HEK293 (cell line): ENCODE data around the gene LTB4R.

ENCODE experiments used
- GLIS1 ChIP-seq: fragments of 450-650 bp; formaldehyde crosslinking; IDR thresholded peaks from 2 replicates; pipeline ENCODE4 v1.5.1; 2016; ENCODE audit warnings: missing biosample characterization, missing genetic modification characterization
- GLIS2 ChIP-seq: fragments of 450-650 bp; formaldehyde crosslinking; IDR thresholded peaks from 2 replicates; pipeline ENCODE4 v1.5.1; 2016; ENCODE audit warnings: missing biosample characterization, missing genetic modification characterization
- KLF1 ChIP-seq: fragments of 450-650 bp; formaldehyde crosslinking; IDR thresholded peaks from 2 replicates; pipeline ENCODE4 v1.5.1; 2016; ENCODE audit warnings: missing biosample characterization, missing genetic modification characterization
- KLF16 ChIP-seq: fragments of 450-650 bp; formaldehyde crosslinking; IDR thresholded peaks from 2 replicates; pipeline ENCODE4 v1.5.1; 2017; ENCODE audit warnings: missing biosample characterization, missing genetic modification characterization
- KLF17 ChIP-seq: fragments of 450-650 bp; formaldehyde crosslinking; IDR thresholded peaks from 2 replicates; pipeline ENCODE4 v1.5.1; 2016; ENCODE audit warnings: missing biosample characterization, missing genetic modification characterization
- KLF8 ChIP-seq: fragments of 450-650 bp; formaldehyde crosslinking; IDR thresholded peaks from 2 replicates; pipeline ENCODE4 v1.5.1; 2016; ENCODE audit warnings: missing biosample characterization, missing genetic modification characterization
- REST ChIP-seq: fragments of 450-650 bp; formaldehyde crosslinking; IDR thresholded peaks from 2 replicates; pipeline ENCODE4 v1.5.1; 2016; ENCODE audit warnings: missing biosample characterization, missing genetic modification characterization
- SCRT2 ChIP-seq: fragments of 450-650 bp; formaldehyde crosslinking; IDR thresholded peaks from 2 replicates; pipeline ENCODE4 v1.5.1; 2016; ENCODE audit warnings: missing biosample characterization, missing genetic modification characterization
- ZBTB20 ChIP-seq: fragments of 450-650 bp; formaldehyde crosslinking; IDR thresholded peaks from 2 replicates; pipeline ENCODE4 v1.5.1; 2016; ENCODE audit warnings: missing biosample characterization, missing genetic modification characterization
- ZFP69B ChIP-seq: fragments of 450-650 bp; formaldehyde crosslinking; IDR thresholded peaks from 2 replicates; pipeline ENCODE4 v1.5.1; 2016; ENCODE audit warnings: missing biosample characterization, missing genetic modification characterization
- ZIC2 ChIP-seq: fragments of 450-650 bp; formaldehyde crosslinking; IDR thresholded peaks from 2 replicates; pipeline ENCODE4 v1.5.1; 2016; ENCODE audit warnings: missing biosample characterization, missing genetic modification characterization
- ZNF18 ChIP-seq: fragments of 450-650 bp; formaldehyde crosslinking; IDR thresholded peaks from 2 replicates; pipeline ENCODE4 v1.5.1; 2016; ENCODE audit warnings: missing biosample characterization, missing genetic modification characterization
- ZNF24 ChIP-seq: fragments of 450-650 bp; formaldehyde crosslinking; IDR thresholded peaks from 2 replicates; pipeline ENCODE4 v1.5.1; 2016; ENCODE audit warnings: missing biosample characterization, missing genetic modification characterization
- ZNF335 ChIP-seq: fragments of 450-650 bp; formaldehyde crosslinking; conservative IDR thresholded peaks from 2 replicates; pipeline ENCODE4 v1.5.1; 2016; ENCODE audit warnings: missing biosample characterization, missing genetic modification characterization
- ZNF501 ChIP-seq: fragments of 450-650 bp; formaldehyde crosslinking; IDR thresholded peaks from 2 replicates; pipeline ENCODE4 v1.5.1; 2016; ENCODE audit warnings: missing biosample characterization, missing genetic modification characterization
- ZNF518A ChIP-seq: fragments of 450-650 bp; formaldehyde crosslinking; conservative IDR thresholded peaks from 2 replicates; pipeline ENCODE4 v1.5.1; 2016; ENCODE audit warnings: low read depth, missing biosample characterization, missing genetic modification characterization
- ZNF521 ChIP-seq: fragments of 450-650 bp; formaldehyde crosslinking; IDR thresholded peaks from 2 replicates; pipeline ENCODE4 v1.5.1; 2017; ENCODE audit warnings: missing biosample characterization, mild to moderate bottlenecking, missing genetic modification characterization
- ZNF561 ChIP-seq: fragments of 450-650 bp; IDR thresholded peaks from 2 replicates; pipeline ENCODE4 v1.5.1; 2018; ENCODE audit warnings: missing biosample characterization, missing genetic modification characterization, borderline replicate concordance
- ZNF664 ChIP-seq: fragments of 450-650 bp; formaldehyde crosslinking; IDR thresholded peaks from 2 replicates; pipeline ENCODE4 v1.5.1; 2016; ENCODE audit warnings: missing biosample characterization, missing genetic modification characterization
- ZNF837 ChIP-seq: fragments of 450-650 bp; formaldehyde crosslinking; IDR thresholded peaks from 2 replicates; pipeline ENCODE4 v1.5.1; 2016; ENCODE audit warnings: missing biosample characterization, missing genetic modification characterization
- TF ChIP-seq, protein P1 (sequence below): fragments of 450-650 bp; formaldehyde crosslinking; IDR thresholded peaks from 2 replicates; pipeline ENCODE4 v1.5.1; 2017; ENCODE audit warnings: missing biosample characterization, missing genetic modification characterization
- TF ChIP-seq, protein P2 (sequence below): fragments of 450-650 bp; formaldehyde crosslinking; IDR thresholded peaks from 2 replicates; pipeline ENCODE4 v1.5.1; 2016; ENCODE audit warnings: missing biosample characterization, missing genetic modification characterization

The LTB4R gene

GRCh38 chr14:24366721-24367513, 55.6 kb downstream of the LTB4R start (continued):
- 0 out of 2 replicates have a peak, but pooled peaks have one; percentile 24 for TF ChIP-seq ZNF664
- TF ChIP-seq ZNF24 (tag by site-specific recombination): 0 out of 2 replicates have a peak, but pooled peaks have one; percentile 37
- 0 out of 2 replicates have a peak, but pooled peaks have one; percentile 8 for TF ChIP-seq REST (tag by site-specific recombination)
- no peak for TF ChIP-seq ZNF521
- TF ChIP-seq KLF16 (tag by site-specific recombination): peak; percentile 66
- peak; percentile 95 for TF ChIP-seq KLF8 (tag by site-specific recombination)
- TF ChIP-seq ZNF501 (tag by site-specific recombination): peak; percentile 30; the same call in 1 of the 2 replicates
- TF ChIP-seq ZBTB20 (tag by site-specific recombination): peak; percentile 48; the same call in 1 of the 2 replicates
- TF ChIP-seq ZNF518A (tag by site-specific recombination): peak; percentile 19
- TF ChIP-seq, protein P1, sequence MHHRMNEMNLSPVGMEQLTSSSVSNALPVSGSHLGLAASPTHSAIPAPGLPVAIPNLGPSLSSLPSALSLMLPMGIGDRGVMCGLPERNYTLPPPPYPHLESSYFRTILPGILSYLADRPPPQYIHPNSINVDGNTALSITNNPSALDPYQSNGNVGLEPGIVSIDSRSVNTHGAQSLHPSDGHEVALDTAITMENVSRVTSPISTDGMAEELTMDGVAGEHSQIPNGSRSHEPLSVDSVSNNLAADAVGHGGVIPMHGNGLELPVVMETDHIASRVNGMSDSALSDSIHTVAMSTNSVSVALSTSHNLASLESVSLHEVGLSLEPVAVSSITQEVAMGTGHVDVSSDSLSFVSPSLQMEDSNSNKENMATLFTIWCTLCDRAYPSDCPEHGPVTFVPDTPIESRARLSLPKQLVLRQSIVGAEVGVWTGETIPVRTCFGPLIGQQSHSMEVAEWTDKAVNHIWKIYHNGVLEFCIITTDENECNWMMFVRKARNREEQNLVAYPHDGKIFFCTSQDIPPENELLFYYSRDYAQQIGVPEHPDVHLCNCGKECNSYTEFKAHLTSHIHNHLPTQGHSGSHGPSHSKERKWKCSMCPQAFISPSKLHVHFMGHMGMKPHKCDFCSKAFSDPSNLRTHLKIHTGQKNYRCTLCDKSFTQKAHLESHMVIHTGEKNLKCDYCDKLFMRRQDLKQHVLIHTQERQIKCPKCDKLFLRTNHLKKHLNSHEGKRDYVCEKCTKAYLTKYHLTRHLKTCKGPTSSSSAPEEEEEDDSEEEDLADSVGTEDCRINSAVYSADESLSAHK: peak; percentile 68; the same call in 1 of the 2 replicates
- peak; percentile 92 for TF ChIP-seq KLF1 (tag by site-specific recombination)
- TF ChIP-seq ZNF18: no peak
- peak; percentile 88 for TF ChIP-seq ZNF561
- TF ChIP-seq GLIS2 (tag by site-specific recombination): peak; percentile 95
- TF ChIP-seq GLIS1 (tag by site-specific recombination): peak; percentile 94
- peak; percentile 94 for TF ChIP-seq KLF17 (tag by site-specific recombination)
- TF ChIP-seq ZFP69B: no peak
- TF ChIP-seq ZIC2: peak; percentile 41
- TF ChIP-seq SCRT2: peak; percentile 99
- TF ChIP-seq, protein P2, sequence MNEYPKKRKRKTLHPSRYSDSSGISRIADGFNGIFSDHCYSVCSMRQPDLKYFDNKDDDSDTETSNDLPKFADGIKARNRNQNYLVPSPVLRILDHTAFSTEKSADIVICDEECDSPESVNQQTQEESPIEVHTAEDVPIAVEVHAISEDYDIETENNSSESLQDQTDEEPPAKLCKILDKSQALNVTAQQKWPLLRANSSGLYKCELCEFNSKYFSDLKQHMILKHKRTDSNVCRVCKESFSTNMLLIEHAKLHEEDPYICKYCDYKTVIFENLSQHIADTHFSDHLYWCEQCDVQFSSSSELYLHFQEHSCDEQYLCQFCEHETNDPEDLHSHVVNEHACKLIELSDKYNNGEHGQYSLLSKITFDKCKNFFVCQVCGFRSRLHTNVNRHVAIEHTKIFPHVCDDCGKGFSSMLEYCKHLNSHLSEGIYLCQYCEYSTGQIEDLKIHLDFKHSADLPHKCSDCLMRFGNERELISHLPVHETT (tag by site-specific recombination): peak; percentile 59; the same call in 1 of the 2 replicates
- no peak for TF ChIP-seq ZNF837
- TF ChIP-seq ZNF335: peak; percentile 68
